Lung (tissue), 12 donors: ENCODE results near the gene KIF23. TPM values are rescaled to one million over a fixed set of nuclear protein-coding genes. Genes with fewer than 3 reads are reported as not detected.

Experiments used
- ATAC-seq: fragments of 200-7000 bp; cut with Tn5 transposase; one replicate; pipeline ENCODE4 v1.9.1; 2020; ENCODE audit warnings: moderate number of reproducible peaks; ENCODE audit not compliant: insufficient read depth, low FRiP score
- DNase-seq, 3 donors: peaks; one replicate each; pipeline ENCODE4 v3.0.0-alpha.2; 2013 to 2017
- H3K27ac ChIP-seq, 2 donors: one replicate each; pipeline ENCODE4 v1.5.1; 2013; ENCODE audit warnings: mild to moderate bottlenecking in 2 of 2, moderate library complexity in 2 of 2, control low read depth in 1 of 2, inconsistent platforms in 1 of 2, low read depth in 1 of 2, low read length in 1 of 2
- H3K27me3 ChIP-seq, 3 donors: one replicate each; pipeline ENCODE4 v1.5.1; 2013; ENCODE audit warnings: low read length in 2 of 3; ENCODE audit not compliant: control insufficient read depth in 3 of 3, insufficient read depth in 3 of 3
- H3K36me3 ChIP-seq, 4 donors: one replicate each; pipeline ENCODE4 v1.5.1; 2013; ENCODE audit warnings: low read length in 4 of 4, mild to moderate bottlenecking in 1 of 4, moderate library complexity in 1 of 4; ENCODE audit not compliant: control insufficient read depth in 4 of 4, insufficient read depth in 4 of 4
- H3K4me1 ChIP-seq, 5 donors: one replicate each; pipeline ENCODE4 v1.5.1; 2013; ENCODE audit warnings: low read length in 5 of 5, mild to moderate bottlenecking in 2 of 5, moderate library complexity in 1 of 5; ENCODE audit not compliant: control insufficient read depth in 5 of 5, insufficient read depth in 5 of 5
- H3K4me3 ChIP-seq: one replicate; pipeline ENCODE4 v1.5.1; 2013; ENCODE audit warnings: mild to moderate bottlenecking, control low read depth, moderate library complexity
- H3K9ac ChIP-seq, 2 donors: one replicate each; pipeline ENCODE4 v1.5.1; 2013; ENCODE audit warnings: low read length in 2 of 2, control low read depth in 1 of 2; ENCODE audit not compliant: insufficient read depth in 1 of 2
- H3K9me3 ChIP-seq, 4 donors: one replicate each; pipeline ENCODE4 v1.5.1; 2013; ENCODE audit warnings: low read length in 3 of 4, mild to moderate bottlenecking in 1 of 4, moderate library complexity in 1 of 4; ENCODE audit not compliant: control insufficient read depth in 4 of 4, insufficient read depth in 3 of 4
- CTCF ChIP-seq: IDR thresholded peaks from 2 replicates; pipeline ENCODE4 v1.5.1; 2012; ENCODE audit warnings: mild to moderate bottlenecking; ENCODE audit errors: control extremely low read depth, extremely low read depth
- WGBS, 2 donors: extraction: QIAGEN DNeasy Blood & Tissue Kit; methylation state at CpG; one replicate each; pipeline ENCODE4 v1.1.7; 2013; 5-methylcytosine and 5-hydroxymethylcytosine counted together
- polyA plus RNA-seq, 2 donors: library from polyadenylated mRNA; stranded (reverse); fragments of 200-250 nt; gene quantifications; one replicate each; pipeline ENCODE4 v1.2.1, GENCODE V29; 2013
- total RNA-seq, 2 donors: library from RNA; depleted of rRNA in 1 of 2; stranded (reverse); fragments of >200 nt in 1 of 2; gene quantifications; one replicate each; pipeline ENCODE4 v1.2.1, GENCODE V29; 2014 to 2021
- donor health status: control.
- donor health status: control.
- donor health status: Bipolar disorder and iron deficiency.
- donor health status: healthy.
- donor health status: DM: yes; HTN: yes; CAD: no.

The KIF23 gene
- total and polyA plus RNA-seq, 4 donors: 1.4 to 15.4 (median 1.8) TPM

GRCh38 chr15:69462030-69462492 lies 47.9 kb downstream of the KIF23 start:
- WGBS, 2 donors: 35 to 43% methylated on average over 23 of the region's 23 CpGs
- H3K4me1 ChIP-seq: peaks cover 0 to 21% (median 6%) of the 10 kb centered on the region in 5 donors
- peak overlapping the region; percentile 17 to 71 for H3K27ac ChIP-seq
- peak in 2 of 3 donors; percentile 65 to 74 for DNase-seq
- H3K36me3 ChIP-seq: peaks cover 0 to 8% (median 1%) of the 10 kb centered on the region in 4 donors
- no peaks in the 10 kb centered on the region for H3K9me3 ChIP-seq
- H3K9ac ChIP-seq: peak overlapping the region; percentile 34 to 66
- no peak for TF ChIP-seq CTCF
- H3K27me3 ChIP-seq: no peaks in the 10 kb centered on the region
- peak overlapping the region; percentile 11 for H3K4me3 ChIP-seq
- no peak for ATAC-seq

GRCh38 chr15:69462493-69463181 lies 48.5 kb downstream of the KIF23 start:
- TF ChIP-seq CTCF: peak; percentile 80
- peak overlapping the region; percentile 94 to 96 for H3K27ac ChIP-seq
- H3K27me3 ChIP-seq: no peaks in the 10 kb centered on the region
- H3K4me1 ChIP-seq: peaks cover 0 to 21% (median 6%) of the 10 kb centered on the region in 5 donors
- H3K36me3 ChIP-seq: peaks cover 0 to 3% (median 0%) of the 10 kb centered on the region in 4 donors
- peak overlapping the region; percentile 93 to 100 for H3K9ac ChIP-seq
- ATAC-seq (peak; percentile 92), DNase-seq (peak; percentile 99 to 100 (median 99))
- peak overlapping the region; percentile 44 for H3K4me3 ChIP-seq
- WGBS, 2 donors: 2% methylated on average over 46 of the region's 46 CpGs
- H3K9me3 ChIP-seq: no peaks in the 10 kb centered on the region

- no peak for ATAC-seq
- no peak for DNase-seq
- no peaks in the 10 kb centered on the region for H3K36me3 ChIP-seq
- WGBS, 2 donors: 23 to 26% methylated on average over 13 of the region's 13 CpGs
- no peaks in the 10 kb centered on the region for H3K9me3 ChIP-seq
- H3K4me1 ChIP-seq: peaks cover 0 to 24% (median 6%) of the 10 kb centered on the region in 5 donors
- H3K27me3 ChIP-seq: no peaks in the 10 kb centered on the region
- TF ChIP-seq CTCF: no peak
- H3K4me3 ChIP-seq: peak overlapping the region; percentile 44
- peak overlapping the region; percentile 93 to 100 for H3K9ac ChIP-seq
- peak overlapping the region; percentile 94 to 96 for H3K27ac ChIP-seq
Observed at GRCh38 chr15:69463182-69463756, 49.1 kb downstream of the KIF23 start.
